ENCODE measurements around the gene FN3K. TPM values are rescaled to one million over a fixed set of nuclear protein-coding genes. Genes with fewer than 3 reads are reported as not detected.
A peak's percentile ranks its signal among the peaks of the same experiment; 100 is the strongest.

FN3K gene
- total RNA-seq, result 1 to 10 TPM; 5.3 to 6.1 TPM

GRCh38 chr17:82734987-82735866, at the start of gene FN3K:
TSS of gene FN3K (plus strand) at chr17:82735615. CDS start at chr17:82735637, 22 bp downstream.
- Mint-ChIP-seq H3K9me3 (peaks cover 7% of the 10 kb centered on the region), H3K4me3 (peak within 1 kb of the TSS; percentile 38), H3K27ac (no peak within 1 kb of the TSS), H3K27me3 (no peaks in the 10 kb centered on the region), H3K4me1 (no peaks in the 10 kb centered on the region), H3K36me3 (ENCODE audit: low read depth) (peaks cover 13% of the 10 kb centered on the region)
- ATAC-seq (replicated peaks), result peak; percentile 52

GRCh38 chr17:82686366-82687324, 48.8 kb upstream of the FN3K start:
- no peaks in the 10 kb centered on the region for H3K4me1 Mint-ChIP-seq
- no peak for ATAC-seq (replicated peaks)
- no peaks in the 10 kb centered on the region for H3K9me3 Mint-ChIP-seq
- H3K36me3 Mint-ChIP-seq (ENCODE audit: low read depth), result no peaks in the 10 kb centered on the region
- no peak overlapping the region for H3K27ac Mint-ChIP-seq
- no peak overlapping the region for H3K4me3 Mint-ChIP-seq
- H3K27me3 Mint-ChIP-seq, result no peaks in the 10 kb centered on the region

GRCh38 chr17:82687375-82687861, 48.0 kb upstream of the FN3K start:
- no peaks in the 10 kb centered on the region for H3K27me3 Mint-ChIP-seq
- H3K9me3 Mint-ChIP-seq, result no peaks in the 10 kb centered on the region
- H3K36me3 Mint-ChIP-seq (ENCODE audit: low read depth), result no peaks in the 10 kb centered on the region
- ATAC-seq (replicated peaks), result no peak
- H3K4me3 Mint-ChIP-seq, result no peak overlapping the region
- no peak overlapping the region for H3K27ac Mint-ChIP-seq
- no peaks in the 10 kb centered on the region for H3K4me1 Mint-ChIP-seq

- Mint-ChIP-seq H3K9me3 (no peaks in the 10 kb centered on the region), H3K4me3 (no peak overlapping the region), H3K36me3 (ENCODE audit: low read depth) (no peaks in the 10 kb centered on the region), H3K4me1 (no peaks in the 10 kb centered on the region), H3K27ac (no peak overlapping the region), H3K27me3 (no peaks in the 10 kb centered on the region)
- no peak for ATAC-seq (replicated peaks)
Observed at GRCh38 chr17:82687871-82688270, 47.5 kb upstream of the FN3K start.

GRCh38 chr17:82689077-82689476, 46.3 kb upstream of the FN3K start:
- ATAC-seq (replicated peaks), result no peak
- no peaks in the 10 kb centered on the region for H3K27me3 Mint-ChIP-seq
- H3K9me3 Mint-ChIP-seq, result no peaks in the 10 kb centered on the region
- no peak overlapping the region for H3K27ac Mint-ChIP-seq
- H3K36me3 Mint-ChIP-seq (ENCODE audit: low read depth), result no peaks in the 10 kb centered on the region
- H3K4me1 Mint-ChIP-seq, result no peaks in the 10 kb centered on the region
- H3K4me3 Mint-ChIP-seq, result no peak overlapping the region

GRCh38 chr17:82690786-82691489, 44.5 kb upstream of the FN3K start:
- no peaks in the 10 kb centered on the region for H3K36me3 Mint-ChIP-seq (ENCODE audit: low read depth)
- ATAC-seq (replicated peaks), result no peak
- no peak overlapping the region for H3K27ac Mint-ChIP-seq
- no peak overlapping the region for H3K4me3 Mint-ChIP-seq
- no peaks in the 10 kb centered on the region for H3K27me3 Mint-ChIP-seq
- peaks cover 4% of the 10 kb centered on the region for H3K9me3 Mint-ChIP-seq
- no peaks in the 10 kb centered on the region for H3K4me1 Mint-ChIP-seq

- H3K27me3 Mint-ChIP-seq, result no peaks in the 10 kb centered on the region
- no peaks in the 10 kb centered on the region for H3K36me3 Mint-ChIP-seq (ENCODE audit: low read depth)
- H3K27ac Mint-ChIP-seq, result no peak overlapping the region
- ATAC-seq (replicated peaks), result no peak
- H3K9me3 Mint-ChIP-seq, result peaks cover 4% of the 10 kb centered on the region
- no peak overlapping the region for H3K4me3 Mint-ChIP-seq
- no peaks in the 10 kb centered on the region for H3K4me1 Mint-ChIP-seq
Observed at GRCh38 chr17:82691714-82692113, 43.7 kb upstream of the FN3K start.

GRCh38 chr17:82692268-82692667, 43.1 kb upstream of the FN3K start:
- Mint-ChIP-seq H3K36me3 (ENCODE audit: low read depth) (no peaks in the 10 kb centered on the region), H3K9me3 (peaks cover 4% of the 10 kb centered on the region), H3K4me1 (no peaks in the 10 kb centered on the region), H3K4me3 (no peak overlapping the region), H3K27me3 (no peaks in the 10 kb centered on the region), H3K27ac (no peak overlapping the region)
- ATAC-seq (replicated peaks), result no peak

- H3K4me1 Mint-ChIP-seq, result no peaks in the 10 kb centered on the region
Observed at GRCh38 chr17:82693168-82693867, 42.1 kb upstream of the FN3K start.

GRCh38 chr17:82694647-82695046, 40.8 kb upstream of the FN3K start:
- peaks cover 4% of the 10 kb centered on the region for H3K9me3 Mint-ChIP-seq
- no peak for ATAC-seq (replicated peaks)
- H3K27ac Mint-ChIP-seq, result no peak overlapping the region
- H3K4me3 Mint-ChIP-seq, result no peak overlapping the region
- H3K27me3 Mint-ChIP-seq, result no peaks in the 10 kb centered on the region
- H3K36me3 Mint-ChIP-seq (ENCODE audit: low read depth), result no peaks in the 10 kb centered on the region
- no peaks in the 10 kb centered on the region for H3K4me1 Mint-ChIP-seq

More at GRCh38 chr17:82693168-82693867, 42.1 kb upstream of the FN3K start:
- peaks cover 4% of the 10 kb centered on the region for H3K9me3 Mint-ChIP-seq
- ATAC-seq (replicated peaks), result no peak
- H3K27me3 Mint-ChIP-seq, result no peaks in the 10 kb centered on the region
- H3K27ac Mint-ChIP-seq, result no peak overlapping the region
- no peak overlapping the region for H3K4me3 Mint-ChIP-seq
- no peaks in the 10 kb centered on the region for H3K36me3 Mint-ChIP-seq (ENCODE audit: low read depth)

GRCh38 chr17:82696259-82696658, 39.2 kb upstream of the FN3K start:
- no peak overlapping the region for H3K4me3 Mint-ChIP-seq
- no peaks in the 10 kb centered on the region for H3K36me3 Mint-ChIP-seq (ENCODE audit: low read depth)
- H3K27me3 Mint-ChIP-seq, result no peaks in the 10 kb centered on the region
- no peak for ATAC-seq (replicated peaks)
- H3K9me3 Mint-ChIP-seq, result peaks cover 4% of the 10 kb centered on the region
- no peaks in the 10 kb centered on the region for H3K4me1 Mint-ChIP-seq
- no peak overlapping the region for H3K27ac Mint-ChIP-seq

- Mint-ChIP-seq H3K27ac (no peak overlapping the region), H3K9me3 (peaks cover 4% of the 10 kb centered on the region), H3K4me1 (no peaks in the 10 kb centered on the region), H3K36me3 (ENCODE audit: low read depth) (no peaks in the 10 kb centered on the region), H3K4me3 (peak overlapping the region; percentile 45), H3K27me3 (no peaks in the 10 kb centered on the region)
- ATAC-seq (replicated peaks), result no peak
Observed at GRCh38 chr17:82696916-82697807, 38.3 kb upstream of the FN3K start.

- no peak overlapping the region for H3K27ac Mint-ChIP-seq
- no peaks in the 10 kb centered on the region for H3K36me3 Mint-ChIP-seq (ENCODE audit: low read depth)
- peaks cover 4% of the 10 kb centered on the region for H3K9me3 Mint-ChIP-seq
- peak overlapping the region; percentile 45 for H3K4me3 Mint-ChIP-seq
- no peaks in the 10 kb centered on the region for H3K4me1 Mint-ChIP-seq
- no peak for ATAC-seq (replicated peaks)
- H3K27me3 Mint-ChIP-seq, result no peaks in the 10 kb centered on the region
Observed at GRCh38 chr17:82697808-82698064, 37.7 kb upstream of the FN3K start.

All from activated T-helper 17 cell treated with anti-CD3 and anti-CD28 coated beads, Interleukin-2, amount 50 U/mL, for 72 hours (primary cell).